ENCODE results near the gene KLHL22.
"Not testable (repeated sequence)": the region's sequence is repeated elsewhere in the genome, so short reads cannot be mapped to it uniquely, and the experiment has no call there.

GRCh38 chr22:20545318-20545634 is 49.7 kb upstream of the KLHL22 start:
- TF ChIP-seq, protein P1, sequence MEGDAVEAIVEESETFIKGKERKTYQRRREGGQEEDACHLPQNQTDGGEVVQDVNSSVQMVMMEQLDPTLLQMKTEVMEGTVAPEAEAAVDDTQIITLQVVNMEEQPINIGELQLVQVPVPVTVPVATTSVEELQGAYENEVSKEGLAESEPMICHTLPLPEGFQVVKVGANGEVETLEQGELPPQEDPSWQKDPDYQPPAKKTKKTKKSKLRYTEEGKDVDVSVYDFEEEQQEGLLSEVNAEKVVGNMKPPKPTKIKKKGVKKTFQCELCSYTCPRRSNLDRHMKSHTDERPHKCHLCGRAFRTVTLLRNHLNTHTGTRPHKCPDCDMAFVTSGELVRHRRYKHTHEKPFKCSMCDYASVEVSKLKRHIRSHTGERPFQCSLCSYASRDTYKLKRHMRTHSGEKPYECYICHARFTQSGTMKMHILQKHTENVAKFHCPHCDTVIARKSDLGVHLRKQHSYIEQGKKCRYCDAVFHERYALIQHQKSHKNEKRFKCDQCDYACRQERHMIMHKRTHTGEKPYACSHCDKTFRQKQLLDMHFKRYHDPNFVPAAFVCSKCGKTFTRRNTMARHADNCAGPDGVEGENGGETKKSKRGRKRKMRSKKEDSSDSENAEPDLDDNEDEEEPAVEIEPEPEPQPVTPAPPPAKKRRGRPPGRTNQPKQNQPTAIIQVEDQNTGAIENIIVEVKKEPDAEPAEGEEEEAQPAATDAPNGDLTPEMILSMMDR (IDR thresholded peaks at IDR 0.05; ENCODE audit: low read depth, low read length), result not testable (repeated sequence)
- TF ChIP-seq EZH2phosphoT487 (IDR thresholded peaks at IDR 0.05; ENCODE audit: low read depth), result not testable (repeated sequence)
